ENCODE data around the gene PINLYP. TPM values are rescaled to one million over a fixed set of nuclear protein-coding genes. Genes with fewer than 3 reads are reported as not detected.

The PINLYP gene
- total RNA-seq, 1 donor from 2014 or later = 2.2 TPM

- Histone ChIP-seq H3K9me3 (no peaks in the 10 kb centered on the region), H3K27ac (no peak overlapping the region), H3K4me1 (no peaks in the 10 kb centered on the region), H3K4me3 (no peak overlapping the region), H3K27me3 (no peaks in the 10 kb centered on the region), H3K36me3 (peaks cover 41 to 69% of the 10 kb centered on the region in 2 donors)
- no peak for TF ChIP-seq CTCF (IDR thresholded peaks at IDR 0.05)
- DNase-seq (ENCODE audit: low spot score in 2 of 2) = no peak
- intact Hi-C loops (cut with DNase I) = no loop called here
Measured at GRCh38 chr19:43552198-43552450, 23.5 kb upstream of the PINLYP start.

- Histone ChIP-seq H3K4me1 (no peaks in the 10 kb centered on the region), H3K27me3 (no peaks in the 10 kb centered on the region), H3K36me3 (peaks cover 41 to 74% of the 10 kb centered on the region in 2 donors), H3K4me3 (no peak overlapping the region), H3K27ac (no peak overlapping the region), H3K9me3 (no peaks in the 10 kb centered on the region)
- no peak for TF ChIP-seq CTCF (IDR thresholded peaks at IDR 0.05)
- intact Hi-C loops (cut with DNase I) = no loop called here
- no peak for DNase-seq (ENCODE audit: low spot score in 2 of 2)
Measured at GRCh38 chr19:43552616-43553015, 23.0 kb upstream of the PINLYP start.

DNA sequence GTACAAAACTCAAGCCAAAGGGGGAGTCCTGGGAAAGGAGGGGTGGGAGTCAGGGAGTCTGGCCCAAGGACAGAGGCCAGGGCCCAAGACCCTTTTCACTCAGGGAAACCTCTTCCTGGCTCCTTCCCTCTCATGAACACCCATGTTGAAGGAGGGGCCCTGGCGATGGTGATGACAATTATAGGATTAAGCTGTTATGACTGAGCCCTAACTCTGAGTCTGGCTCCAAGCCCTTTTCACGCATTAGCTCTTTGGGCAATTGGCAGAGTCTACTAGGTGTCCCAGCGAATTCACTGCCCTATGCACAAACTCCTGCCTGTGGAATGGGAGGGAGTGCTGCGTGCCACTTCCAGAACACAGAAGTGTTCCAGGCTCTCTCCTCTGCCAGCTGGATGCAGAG, 21.9 kb upstream of the PINLYP start:
- H3K27me3 ChIP-seq = no peaks in the 10 kb centered on the region
- DNase-seq (ENCODE audit: low spot score in 2 of 2) = no peak
- intact Hi-C loops (cut with DNase I) = no loop called here
- peaks cover 45 to 81% of the 10 kb centered on the region in 2 donors for H3K36me3 ChIP-seq
- TF ChIP-seq CTCF (IDR thresholded peaks at IDR 0.05) = no peak
- no peak overlapping the region for H3K4me3 ChIP-seq
- no peak overlapping the region for H3K27ac ChIP-seq
- H3K4me1 ChIP-seq = no peaks in the 10 kb centered on the region
- H3K9me3 ChIP-seq = no peaks in the 10 kb centered on the region

- Histone ChIP-seq H3K27me3 (no peaks in the 10 kb centered on the region), H3K9me3 (no peaks in the 10 kb centered on the region), H3K4me1 (no peaks in the 10 kb centered on the region), H3K4me3 (no peak overlapping the region), H3K36me3 (peaks cover 42 to 79% of the 10 kb centered on the region in 2 donors), H3K27ac (no peak overlapping the region)
- DNase-seq (ENCODE audit: low spot score in 2 of 2) = no peak
- no peak for TF ChIP-seq CTCF (IDR thresholded peaks at IDR 0.05)
- intact Hi-C loops (cut with DNase I) = no loop called here
Measured at GRCh38 chr19:43554317-43554895, 21.2 kb upstream of the PINLYP start.

DNA sequence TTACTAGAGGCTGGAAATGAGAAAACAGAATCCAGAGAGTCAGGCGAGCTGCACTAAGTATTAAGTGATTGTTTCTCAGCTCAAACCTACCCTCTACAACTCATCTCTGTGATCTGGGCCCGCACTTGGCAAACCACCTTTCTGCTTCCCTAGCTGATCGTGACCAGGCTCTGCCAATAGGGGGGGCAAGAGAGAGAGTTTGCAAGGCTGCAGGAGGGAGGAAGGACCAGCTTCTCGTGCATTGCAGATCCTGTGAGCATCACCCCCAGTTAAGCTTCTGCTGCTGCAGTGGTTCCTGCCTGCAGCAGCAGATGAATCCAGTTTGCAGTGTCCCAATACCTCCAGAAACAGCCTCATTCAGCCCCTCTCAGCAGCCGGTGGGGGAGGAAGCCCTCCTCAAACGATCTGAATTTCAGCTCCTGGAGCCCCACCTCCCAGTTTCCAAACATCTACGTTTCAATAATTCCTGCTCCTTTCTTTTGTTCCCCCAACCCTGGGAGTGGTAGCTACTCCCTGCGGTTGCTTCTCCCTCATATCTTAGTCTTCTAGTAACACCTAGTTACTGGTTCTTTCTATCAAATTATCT, 20.3 kb upstream of the PINLYP start:
- TF ChIP-seq CTCF (IDR thresholded peaks at IDR 0.05) = peak; percentile 35 to 58 (median 55)
- intact Hi-C loops (cut with DNase I) = loop anchor here (5.0 kb wide), 1 partner anchor 97 kb away; no protein-coding TSS in a partner anchor
- peak in 1 of 2 donors; percentile 79 for DNase-seq (ENCODE audit: low spot score in 2 of 2)

More for the DNA sequence above, 20.3 kb upstream of the PINLYP start:
- H3K27me3 ChIP-seq = no peaks in the 10 kb centered on the region
- H3K36me3 ChIP-seq = peaks cover 41 to 75% of the 10 kb centered on the region in 2 donors
- H3K4me1 ChIP-seq = no peaks in the 10 kb centered on the region
- no peak overlapping the region for H3K27ac ChIP-seq
- no peak overlapping the region for H3K4me3 ChIP-seq
- H3K9me3 ChIP-seq = no peaks in the 10 kb centered on the region

Measured in ascending aorta (tissue), 2 donors.